Aorta (tissue), 5 donors: ENCODE measurements around the gene ZNF653. TPM values are rescaled to one million over a fixed set of nuclear protein-coding genes. Genes with fewer than 3 reads are reported as not detected.

ENCODE experiments used
- ATAC-seq: fragments of 200-7000 bp; cut with Tn5 transposase; one replicate; pipeline ENCODE4 v1.9.1; 2022; ENCODE audit warnings: moderate library complexity; ENCODE audit not compliant: low FRiP score
- DNase-seq, 2 donors: peaks; one replicate each; pipeline ENCODE4 v3.0.0-alpha.2; 2020
- H3K27ac ChIP-seq, 2 donors: one replicate each; pipeline ENCODE4 v1.5.1; 2013; ENCODE audit warnings: low read length in 2 of 2, mild to moderate bottlenecking in 2 of 2, moderate library complexity in 2 of 2, control low read depth in 1 of 2, inconsistent platforms in 1 of 2, low read depth in 1 of 2
- H3K27me3 ChIP-seq, 2 donors: one replicate each; pipeline ENCODE4 v1.6.1; 2013; ENCODE audit warnings: control low read depth in 1 of 2, low read length in 1 of 2, mild to moderate bottlenecking in 1 of 2, moderate library complexity in 1 of 2; ENCODE audit not compliant: insufficient read depth in 2 of 2, control insufficient read depth in 1 of 2
- H3K36me3 ChIP-seq, 2 donors: one replicate each; pipeline ENCODE4 v1.6.1; 2013; ENCODE audit warnings: control low read depth in 1 of 2, low read length in 1 of 2, mild to moderate bottlenecking in 1 of 2; ENCODE audit not compliant: insufficient read depth in 2 of 2, control insufficient read depth in 1 of 2
- H3K4me1 ChIP-seq, 2 donors: one replicate each; pipeline ENCODE4 v1.6.1; 2013; ENCODE audit warnings: low read length in 2 of 2, control low read depth in 1 of 2, mild to moderate bottlenecking in 1 of 2, moderate library complexity in 1 of 2; ENCODE audit not compliant: insufficient read depth in 2 of 2, control insufficient read depth in 1 of 2
- H3K4me3 ChIP-seq, 2 donors: one replicate each; pipeline ENCODE4 v1.5.1; 2013; ENCODE audit warnings: low read length in 2 of 2, control low read depth in 1 of 2, mild to moderate bottlenecking in 1 of 2
- H3K9me3 ChIP-seq: one replicate; pipeline ENCODE4 v1.6.1; 2013; ENCODE audit warnings: mild to moderate bottlenecking, low read length; ENCODE audit not compliant: control insufficient read depth
- WGBS, 2 donors: extraction: QIAGEN DNeasy Blood & Tissue Kit; methylation state at CpG; one replicate each; pipeline ENCODE4 v1.1.7; 2013; 5-methylcytosine and 5-hydroxymethylcytosine counted together
- intact Hi-C, 2 donors: fragments of 100-400 bp; cut with DNase I; formaldehyde crosslinking; loops; one replicate each; pipeline versions ENCODE4 v1.14.2 to v1.15.0; 2022
- long read RNA-seq, 2 donors: library from polyadenylated mRNA; unstranded; transcript quantifications; one replicate each; pipeline ENCODE4 v2.0.0, GENCODE V29; 2020 to 2021
- polyA plus RNA-seq, 2 donors: library from polyadenylated mRNA; stranded (reverse); fragments of 200-250 nt; gene quantifications; one replicate each; pipeline ENCODE4 v1.2.3, GENCODE V29; 2013
- total RNA-seq, 2 donors: library from RNA; stranded (reverse); fragmentation: NEBNext Ultra II Directional; extraction: Animal tissue kit (Norgen Biotek cat#: 25700); gene quantifications; one replicate each; pipeline ENCODE4 v1.2.1, GENCODE V29; 2021
- donor health status: healthy with polysubstance abuse.
- donor health status: Bipolar disorder and iron deficiency.
- donor health status: DM: no; HTN: no; CAD: no.
- donor health status: DM: no; HTN: no; CAD: no.
- donor health status: DM: yes; HTN: yes; CAD: no.

Gene ZNF653
- total RNA-seq (10 to 100 TPM; 11.4 to 11.6 TPM), polyA plus RNA-seq (10 to 100 TPM in 1 of 2 donors, 1 to 10 TPM in 1; 5.4 to 22.5 TPM)
- long read RNA-seq, donor 1 = 0 reads
- long read RNA-seq, donor 2, partial matches to known transcripts = 1 of 5 reads
- long read RNA-seq, donor 2, other reads (novel, unspliced or antisense) = 2 of 5 reads

DNA sequence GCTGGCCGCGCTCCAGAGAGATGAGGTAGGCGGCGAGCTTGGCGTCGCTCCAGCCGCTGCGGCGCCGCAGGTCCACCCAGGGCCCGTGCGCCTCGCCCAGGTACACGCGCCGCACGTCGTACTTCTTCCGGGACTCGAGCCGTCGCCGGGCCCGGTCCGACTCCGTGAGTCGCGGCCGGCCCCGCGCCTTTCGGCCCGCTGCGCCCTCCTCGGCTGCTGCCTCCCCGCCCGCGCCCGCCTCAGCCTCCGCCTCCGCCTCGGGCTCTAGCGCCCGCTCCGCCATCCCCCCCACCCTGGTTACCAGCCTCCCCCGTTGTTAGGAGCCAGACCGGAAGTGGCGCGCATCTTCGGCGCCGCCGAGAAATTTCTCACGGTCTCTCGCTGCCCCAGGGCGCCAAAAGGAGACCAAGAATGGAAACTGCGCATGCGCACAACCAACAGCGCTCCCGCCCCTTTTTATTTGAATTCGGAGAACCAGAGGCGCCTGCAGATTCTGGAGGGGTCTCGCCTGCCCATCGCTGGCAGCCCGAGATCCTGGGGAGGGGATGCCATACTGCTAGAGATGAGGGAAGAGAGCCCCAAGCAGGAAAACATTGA, at the start of gene ZNF653:
ZNF653 (minus strand) TSS at position 336 of the 597 bp plus-strand sequence; CDS start at position 283, 53 bp downstream.
- Histone ChIP-seq H3K4me3 (peak within 1 kb of the TSS; percentile 14 to 89), H3K4me1 (no peaks in the 10 kb centered on the region), H3K27ac (peak within 1 kb of the TSS; percentile 71 to 79), H3K9me3 (no peaks in the 10 kb centered on the region), H3K27me3 (no peaks in the 10 kb centered on the region), H3K36me3 (peaks cover 0 to 2% of the 10 kb centered on the region in 2 donors)
- ATAC-seq = peak; percentile 93
- intact Hi-C loops = no loop called here
- peak; percentile 96 to 97 for DNase-seq
- WGBS, 2 donors = 0% methylated on average over 62 to 65 of the region's 65 CpGs

DNA sequence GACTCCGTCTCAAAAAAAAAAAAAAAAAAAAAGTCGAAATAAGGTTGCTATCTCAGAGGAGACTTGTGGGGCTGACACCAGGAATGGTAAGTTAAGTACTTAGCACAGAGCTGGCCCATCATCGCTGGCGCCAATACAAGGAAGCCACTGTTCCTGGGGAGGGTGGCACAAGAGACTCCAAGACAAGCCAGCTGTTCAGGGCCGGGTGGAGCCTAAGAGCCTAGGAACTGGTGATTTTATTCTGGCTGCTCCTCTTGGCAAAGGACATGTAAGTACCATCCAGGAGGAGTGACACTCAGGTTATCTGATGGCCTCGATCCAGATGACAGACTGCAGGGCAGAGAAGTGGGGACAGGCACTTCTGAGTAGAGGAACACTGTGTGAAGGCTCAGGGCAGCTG, 49.6 kb upstream of the ZNF653 start:
- H3K4me1 ChIP-seq = peaks cover 0 to 3% of the 10 kb centered on the region in 2 donors
- intact Hi-C loops = no loop called here

DNA sequence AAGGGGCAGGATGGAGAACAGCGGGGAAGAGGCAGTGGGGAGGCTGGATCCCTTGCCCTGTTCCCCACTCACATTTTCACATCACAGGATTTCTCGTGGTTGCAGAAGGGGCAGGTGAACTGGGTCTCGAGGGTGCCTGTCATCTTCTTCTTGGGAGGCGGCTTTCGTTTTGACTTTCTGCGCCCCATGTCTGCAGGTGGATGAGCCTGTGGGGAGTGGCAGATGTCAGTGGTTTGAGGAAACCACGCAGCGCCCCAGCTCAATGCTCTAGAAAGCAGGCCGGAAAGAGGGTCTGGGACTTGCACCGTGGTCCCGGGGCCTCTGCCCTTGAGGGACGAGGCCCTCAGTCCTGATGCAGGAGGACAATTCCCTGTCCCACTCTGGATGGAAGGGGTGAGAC, 48.5 kb upstream of the ZNF653 start:
- intact Hi-C loops = no loop called here
- DNase-seq (no peak), ATAC-seq (no peak)
- Histone ChIP-seq H3K9me3 (no peaks in the 10 kb centered on the region), H3K4me3 (no peak overlapping the region), H3K36me3 (peaks cover 0 to 3% of the 10 kb centered on the region in 2 donors), H3K27me3 (no peaks in the 10 kb centered on the region), H3K27ac (no peak overlapping the region), H3K4me1 (peaks cover 0 to 3% of the 10 kb centered on the region in 2 donors)
- 87 to 92% methylated on average over 12 of the region's 12 CpGs for WGBS, 2 donors

More for the DNA sequence above, 49.6 kb upstream of the ZNF653 start:
- WGBS, 2 donors = 87 to 91% methylated on average over 5 to 6 of the region's 6 CpGs
- H3K27ac ChIP-seq = no peak overlapping the region
- no peak overlapping the region for H3K4me3 ChIP-seq
- no peaks in the 10 kb centered on the region for H3K27me3 ChIP-seq
- H3K9me3 ChIP-seq = no peaks in the 10 kb centered on the region
- DNase-seq (no peak), ATAC-seq (no peak)
- H3K36me3 ChIP-seq = peaks cover 0 to 3% of the 10 kb centered on the region in 2 donors

DNA sequence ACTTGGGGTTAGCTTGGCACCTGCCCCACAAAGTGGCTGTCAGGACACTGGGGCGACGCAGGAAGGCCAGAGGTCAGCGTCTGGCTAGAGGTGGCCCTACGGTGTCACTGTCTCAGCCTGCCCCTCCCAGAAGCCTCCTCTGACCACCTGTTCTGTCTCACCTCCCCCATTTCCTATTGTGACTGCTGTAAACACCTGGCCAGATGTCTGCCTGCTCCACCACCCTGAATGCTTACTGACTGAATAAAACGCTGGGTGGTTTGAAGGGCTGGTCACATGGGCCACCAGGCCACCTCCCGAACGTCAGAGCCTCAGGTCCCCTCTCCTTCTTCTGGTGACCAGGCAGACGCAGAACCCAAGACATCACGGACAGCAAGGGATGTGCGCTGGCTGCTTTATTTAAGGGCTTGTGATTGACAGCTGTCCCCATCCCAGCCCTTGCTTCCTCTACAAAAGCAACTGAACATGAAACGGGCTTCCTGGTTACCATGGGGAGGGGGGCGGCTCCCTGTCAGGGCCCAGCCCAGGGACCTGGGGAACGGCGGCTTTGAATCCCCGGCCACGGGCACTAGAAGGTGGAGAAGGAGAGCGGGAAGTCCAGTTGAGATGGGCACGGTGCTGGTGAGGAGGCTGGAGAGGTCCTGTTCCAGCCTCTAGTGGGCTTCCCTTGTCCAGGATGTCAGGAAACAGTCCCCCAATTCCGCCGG, 47.2 kb upstream of the ZNF653 start:
- intact Hi-C loops = no loop called here
- 62 to 70% methylated on average over 19 to 20 of the region's 20 CpGs for WGBS, 2 donors
- DNase-seq = no peak
- ATAC-seq = no peak
- Histone ChIP-seq H3K36me3 (peaks cover 0 to 3% of the 10 kb centered on the region in 2 donors), H3K4me3 (no peak overlapping the region), H3K4me1 (no peaks in the 10 kb centered on the region), H3K27me3 (no peaks in the 10 kb centered on the region), H3K27ac (no peak overlapping the region), H3K9me3 (no peaks in the 10 kb centered on the region)

- H3K27ac ChIP-seq = no peak overlapping the region
- intact Hi-C loops = no loop called here
- no peaks in the 10 kb centered on the region for H3K4me1 ChIP-seq
- no peak overlapping the region for H3K4me3 ChIP-seq
- H3K9me3 ChIP-seq = no peaks in the 10 kb centered on the region
- no peaks in the 10 kb centered on the region for H3K27me3 ChIP-seq
- 64 to 67% methylated on average over 26 of the region's 26 CpGs for WGBS, 2 donors
- ATAC-seq (peak; percentile 51), DNase-seq (peak in 1 of 2 donors; percentile 86)
- H3K36me3 ChIP-seq = peaks cover 0 to 5% of the 10 kb centered on the region in 2 donors
These were observed 46.1 kb upstream of the ZNF653 start for GRCh38 chr19:11551603-11552235.

DNA sequence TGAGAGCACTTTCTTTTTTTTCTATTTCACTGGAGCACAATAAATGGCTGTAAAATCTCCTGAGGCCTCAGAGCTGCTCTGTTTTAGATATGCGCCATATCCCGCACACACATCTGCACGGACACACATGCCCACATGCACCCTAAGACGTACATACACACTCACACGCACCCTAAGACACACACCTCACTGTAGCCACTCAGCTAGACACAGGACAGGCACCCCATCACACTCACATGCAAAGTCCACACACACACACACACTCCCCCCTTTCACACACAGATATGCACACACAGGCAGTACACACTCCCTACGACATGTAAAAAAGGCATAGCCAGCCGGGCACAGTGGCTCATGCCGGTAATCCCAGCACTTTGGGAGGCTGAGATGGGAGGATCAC, 44.6 kb upstream of the ZNF653 start:
- intact Hi-C loops = no loop called here

DNA sequence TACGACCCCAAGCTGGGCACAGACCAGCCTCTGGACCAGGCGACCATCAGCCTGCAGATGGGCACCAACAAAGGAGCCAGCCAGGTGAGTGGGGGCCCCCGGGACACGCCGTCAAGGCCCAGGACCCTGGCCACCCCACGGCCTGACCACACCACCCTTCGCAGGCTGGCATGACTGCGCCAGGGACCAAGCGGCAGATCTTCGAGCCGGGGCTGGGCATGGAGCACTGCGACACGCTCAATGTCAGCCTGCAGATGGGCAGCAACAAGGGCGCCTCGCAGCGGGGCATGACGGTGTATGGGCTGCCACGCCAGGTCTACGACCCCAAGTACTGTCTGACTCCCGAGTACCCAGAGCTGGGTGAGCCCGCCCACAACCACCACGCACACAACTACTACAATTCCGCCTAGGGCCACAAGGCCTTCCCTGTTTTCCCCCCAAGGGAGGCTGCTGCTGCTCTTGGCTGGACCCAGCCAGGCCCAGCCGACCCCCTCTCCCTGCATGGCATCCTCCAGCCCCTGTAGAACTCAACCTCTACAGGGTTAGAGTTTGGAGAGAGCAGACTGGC, 43.8 kb upstream of the ZNF653 start:
- DNase-seq (no peak), ATAC-seq (no peak)
- no peak overlapping the region for H3K4me3 ChIP-seq
- 88 to 90% methylated on average over 24 of the region's 24 CpGs for WGBS, 2 donors
- H3K9me3 ChIP-seq = no peaks in the 10 kb centered on the region
- H3K4me1 ChIP-seq = no peaks in the 10 kb centered on the region
- H3K36me3 ChIP-seq = peaks cover 0 to 7% of the 10 kb centered on the region in 2 donors
- H3K27ac ChIP-seq = no peak overlapping the region
- intact Hi-C loops = no loop called here
- no peaks in the 10 kb centered on the region for H3K27me3 ChIP-seq

More for the DNA sequence above, 44.6 kb upstream of the ZNF653 start:
- Histone ChIP-seq H3K4me3 (no peak overlapping the region), H3K27me3 (no peaks in the 10 kb centered on the region), H3K4me1 (no peaks in the 10 kb centered on the region), H3K27ac (no peak overlapping the region), H3K9me3 (no peaks in the 10 kb centered on the region), H3K36me3 (peaks cover 0 to 7% of the 10 kb centered on the region in 2 donors)
- no peak for ATAC-seq
- 83 to 89% methylated on average over 8 of the region's 8 CpGs for WGBS, 2 donors
- no peak for DNase-seq

DNA sequence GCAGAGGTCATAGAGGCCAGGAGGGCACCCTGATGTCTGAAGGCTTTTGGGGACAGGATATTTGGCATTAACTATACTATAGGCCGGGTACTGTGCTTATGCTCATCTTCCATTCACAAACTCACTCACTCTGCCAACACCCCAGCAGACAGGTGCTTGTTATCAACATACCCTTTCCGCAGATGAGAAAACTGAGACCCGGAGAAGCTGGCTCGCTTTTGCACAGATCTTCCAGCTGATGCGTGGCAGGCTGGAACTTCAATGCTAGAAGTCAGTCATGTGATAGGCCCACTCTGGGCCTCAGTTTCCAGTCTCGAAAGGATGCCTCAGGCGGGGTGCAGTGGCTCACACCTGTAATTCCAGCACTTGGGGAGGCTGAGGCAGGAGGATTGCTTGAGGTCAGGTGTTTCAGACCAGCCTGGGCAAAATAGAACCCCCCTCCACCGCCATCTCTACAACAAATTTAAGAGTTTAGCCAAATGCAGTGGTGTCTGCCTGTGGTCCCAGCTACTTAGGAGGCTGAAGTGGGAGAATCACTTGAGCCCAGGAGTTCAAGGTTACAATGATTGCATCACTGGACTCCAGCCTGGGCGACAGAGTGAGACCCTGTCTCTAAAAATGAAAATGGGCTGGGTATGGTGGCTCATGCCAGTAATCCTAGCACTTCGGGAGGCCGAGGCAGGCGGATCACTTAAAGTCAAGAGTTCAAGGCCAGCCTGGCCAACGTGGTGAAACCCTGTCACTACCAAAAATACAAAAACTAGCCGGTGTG, 42.5 kb upstream of the ZNF653 start:
- Histone ChIP-seq H3K4me3 (no peak overlapping the region), H3K4me1 (no peaks in the 10 kb centered on the region), H3K9me3 (no peaks in the 10 kb centered on the region), H3K27me3 (no peaks in the 10 kb centered on the region), H3K27ac (no peak overlapping the region), H3K36me3 (peaks cover 0 to 6% of the 10 kb centered on the region in 2 donors)
- intact Hi-C loops = no loop called here
- WGBS, 2 donors = 91 to 95% methylated on average over 14 of the region's 14 CpGs
- no peak for ATAC-seq
- no peak for DNase-seq
